Spleen (tissue), 7 donors: ENCODE data around the gene APBB3.

Source experiments
- POLR2A ChIP-seq, 3 donors: fragments of 450-650 bp; IDR thresholded peaks; one replicate each; pipeline ENCODE4 v1.5.1; 2017; ENCODE audit warnings: antibody characterized with exemption in 3 of 3, mild to moderate bottlenecking in 1 of 3
- POLR2AphosphoS5 ChIP-seq, 3 donors: sonication (generic); formaldehyde crosslinking; IDR thresholded peaks; one replicate each; pipeline ENCODE4 v1.5.1; 2017; ENCODE audit warnings: antibody characterized with exemption in 3 of 3
- TF ChIP-seq, protein P1 (sequence below), 11 experiments: fragments of 200-600 bp in 7 of 11; fragments of 450-650 bp in 4 of 11; sonication (generic) in 4 of 11; IDR thresholded peaks in 8 of 11; conservative IDR thresholded peaks in 3 of 11; 1 replicate in 7 of 11; 2 replicates in 4 of 11; pipeline versions ENCODE4 v1.4.0 to v1.8.0; 2016 to 2021; ENCODE audit warnings: antibody characterized with exemption in 11 of 11, inconsistent platforms in 4 of 11, mild to moderate bottlenecking in 1 of 11
- donor health status: DM: no; HTN: no; CAD: no; lungs with moderate emphysema.
- donor health status: DM: no; HTN: no; CAD: no.
- donor health status: DM: no; HTN: no; CAD: no.

DNA sequence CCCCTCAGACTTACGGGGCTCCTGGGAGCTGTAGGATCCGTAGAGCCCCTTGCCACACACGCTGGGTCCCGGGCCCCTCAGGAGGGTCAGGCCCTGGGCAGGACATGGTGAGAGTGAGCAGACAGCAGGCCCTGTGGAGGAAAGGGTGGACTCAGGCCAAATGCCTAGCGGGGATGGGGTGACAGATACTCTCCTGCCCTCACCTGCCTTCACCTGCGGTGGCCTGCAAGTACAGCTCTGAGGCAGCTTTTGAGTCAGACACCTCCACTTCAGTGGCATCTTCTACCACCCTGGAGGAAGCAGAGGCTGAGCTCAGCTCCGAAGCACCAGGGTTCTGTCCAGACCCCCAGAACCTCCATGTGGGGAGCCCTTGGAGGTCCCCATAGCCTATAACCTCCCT, 26.5 kb upstream of the APBB3 start:
- TF ChIP-seq, protein P1, sequence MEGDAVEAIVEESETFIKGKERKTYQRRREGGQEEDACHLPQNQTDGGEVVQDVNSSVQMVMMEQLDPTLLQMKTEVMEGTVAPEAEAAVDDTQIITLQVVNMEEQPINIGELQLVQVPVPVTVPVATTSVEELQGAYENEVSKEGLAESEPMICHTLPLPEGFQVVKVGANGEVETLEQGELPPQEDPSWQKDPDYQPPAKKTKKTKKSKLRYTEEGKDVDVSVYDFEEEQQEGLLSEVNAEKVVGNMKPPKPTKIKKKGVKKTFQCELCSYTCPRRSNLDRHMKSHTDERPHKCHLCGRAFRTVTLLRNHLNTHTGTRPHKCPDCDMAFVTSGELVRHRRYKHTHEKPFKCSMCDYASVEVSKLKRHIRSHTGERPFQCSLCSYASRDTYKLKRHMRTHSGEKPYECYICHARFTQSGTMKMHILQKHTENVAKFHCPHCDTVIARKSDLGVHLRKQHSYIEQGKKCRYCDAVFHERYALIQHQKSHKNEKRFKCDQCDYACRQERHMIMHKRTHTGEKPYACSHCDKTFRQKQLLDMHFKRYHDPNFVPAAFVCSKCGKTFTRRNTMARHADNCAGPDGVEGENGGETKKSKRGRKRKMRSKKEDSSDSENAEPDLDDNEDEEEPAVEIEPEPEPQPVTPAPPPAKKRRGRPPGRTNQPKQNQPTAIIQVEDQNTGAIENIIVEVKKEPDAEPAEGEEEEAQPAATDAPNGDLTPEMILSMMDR (IDR thresholded peaks at IDR 0.05 in 8 of 11, conservative IDR thresholded peaks at IDR 0.05 in 3 of 11) = no peak
- TF ChIP-seq POLR2AphosphoS5 (IDR thresholded peaks at IDR 0.05) (no peak), POLR2A (IDR thresholded peaks at IDR 0.05) (no peak)
